H1 (cell line): ENCODE results near the gene P4HB.

Source experiments
- CHD2 ChIP-seq: IDR thresholded peaks from 2 replicates; pipeline ENCODE4 v1.6.1; 2012; ENCODE audit warnings: low read length, improper control_type of control experiment
- EP300 ChIP-seq, 2 experiments: IDR thresholded peaks; 1 replicate in 1 of 2; 2 replicates in 1 of 2; pipeline ENCODE4 v1.6.1; 2011 to 2012; ENCODE audit warnings: low read depth in 2 of 2, low read length in 2 of 2, mild to moderate bottlenecking in 2 of 2, borderline replicate concordance in 1 of 2, inconsistent platforms in 1 of 2, moderate library complexity in 1 of 2
- EZH2 ChIP-seq: fragments of 200-600 bp; sonication (generic); IDR thresholded peaks from 2 replicates; pipeline ENCODE4 v1.7.1; 2012; ENCODE audit warnings: low read depth, mild to moderate bottlenecking, moderate library complexity, low read length, inconsistent platforms; ENCODE audit not compliant: severe bottlenecking
- GABPA ChIP-seq: IDR thresholded peaks from 2 replicates; pipeline ENCODE4 v1.6.1; 2011; ENCODE audit warnings: mild to moderate bottlenecking, low read length, moderate library complexity, borderline replicate concordance; ENCODE audit not compliant: insufficient read depth
- HDAC6 ChIP-seq: IDR thresholded peaks from one replicate; pipeline ENCODE4 v1.7.1; 2012; ENCODE audit warnings: low read depth, mild to moderate bottlenecking, inconsistent platforms, low read length, moderate library complexity
- POLR2A ChIP-seq, 2 experiments: IDR thresholded peaks; 1 replicate in 1 of 2; 2 replicates in 1 of 2; pipeline ENCODE4 v1.6.1; 2011; ENCODE audit warnings: low read depth in 2 of 2, low read length in 2 of 2, mild to moderate bottlenecking in 2 of 2; ENCODE audit errors: control extremely low read depth in 1 of 2
- SP1 ChIP-seq: IDR thresholded peaks from 2 replicates; pipeline ENCODE4 v1.6.1; 2011; ENCODE audit warnings: low read depth, low read length
- TAF1 ChIP-seq: IDR thresholded peaks from 2 replicates; pipeline ENCODE4 v1.6.1; 2011; ENCODE audit warnings: mild to moderate bottlenecking, low read depth, low read length
- TF ChIP-seq, protein P1 (sequence below), 3 experiments: IDR thresholded peaks; 1 replicate in 2 of 3; 2 replicates in 1 of 3; pipeline versions ENCODE4 v1.5.1 to v1.6.1; 2011; ENCODE audit warnings: low read length in 3 of 3, mild to moderate bottlenecking in 3 of 3, inconsistent platforms in 2 of 3, low read depth in 1 of 3, moderate library complexity in 1 of 3; ENCODE audit not compliant: insufficient read depth in 1 of 3; ENCODE audit errors: control extremely low read depth in 1 of 3
- TF ChIP-seq, protein P2 (sequence below): IDR thresholded peaks from 2 replicates; pipeline ENCODE4 v1.6.1; 2012; ENCODE audit warnings: low read length, inconsistent platforms
- TF ChIP-seq, protein P3 (sequence below): IDR thresholded peaks from 2 replicates; pipeline ENCODE4 v1.6.1; 2012; ENCODE audit warnings: inconsistent platforms

DNA sequence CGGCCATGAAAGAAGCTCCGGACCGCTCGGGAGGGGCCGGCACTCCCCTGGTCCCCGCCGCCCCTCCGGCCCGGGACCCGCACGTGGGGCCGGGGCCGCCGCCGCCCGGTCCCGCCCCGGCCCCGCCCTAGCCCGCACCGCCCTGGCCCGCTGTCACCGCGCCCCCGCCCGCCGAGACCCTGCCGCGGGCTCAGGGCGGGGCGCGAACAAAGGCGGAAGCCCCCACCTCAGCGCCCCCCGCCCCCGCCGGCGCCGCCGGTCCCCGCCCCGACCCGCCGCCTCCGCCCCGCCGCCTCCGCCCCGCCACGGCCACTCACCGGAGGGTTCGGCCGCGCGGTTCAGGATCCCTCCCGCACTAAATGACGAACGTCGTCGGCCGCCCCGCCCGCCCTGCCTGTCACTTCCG, 10.6 kb upstream of the P4HB start, which contains the start of gene ARHGDIA:
- TF ChIP-seq, protein P1, sequence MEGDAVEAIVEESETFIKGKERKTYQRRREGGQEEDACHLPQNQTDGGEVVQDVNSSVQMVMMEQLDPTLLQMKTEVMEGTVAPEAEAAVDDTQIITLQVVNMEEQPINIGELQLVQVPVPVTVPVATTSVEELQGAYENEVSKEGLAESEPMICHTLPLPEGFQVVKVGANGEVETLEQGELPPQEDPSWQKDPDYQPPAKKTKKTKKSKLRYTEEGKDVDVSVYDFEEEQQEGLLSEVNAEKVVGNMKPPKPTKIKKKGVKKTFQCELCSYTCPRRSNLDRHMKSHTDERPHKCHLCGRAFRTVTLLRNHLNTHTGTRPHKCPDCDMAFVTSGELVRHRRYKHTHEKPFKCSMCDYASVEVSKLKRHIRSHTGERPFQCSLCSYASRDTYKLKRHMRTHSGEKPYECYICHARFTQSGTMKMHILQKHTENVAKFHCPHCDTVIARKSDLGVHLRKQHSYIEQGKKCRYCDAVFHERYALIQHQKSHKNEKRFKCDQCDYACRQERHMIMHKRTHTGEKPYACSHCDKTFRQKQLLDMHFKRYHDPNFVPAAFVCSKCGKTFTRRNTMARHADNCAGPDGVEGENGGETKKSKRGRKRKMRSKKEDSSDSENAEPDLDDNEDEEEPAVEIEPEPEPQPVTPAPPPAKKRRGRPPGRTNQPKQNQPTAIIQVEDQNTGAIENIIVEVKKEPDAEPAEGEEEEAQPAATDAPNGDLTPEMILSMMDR (IDR thresholded peaks at IDR 0.05; ENCODE audit: control extremely low read depth in 1 of 3, insufficient read depth in 1 of 3, low read depth in 1 of 3, low read length in 3 of 3), result no peak
- TF ChIP-seq EZH2, result no peak
- TF ChIP-seq, protein P2, sequence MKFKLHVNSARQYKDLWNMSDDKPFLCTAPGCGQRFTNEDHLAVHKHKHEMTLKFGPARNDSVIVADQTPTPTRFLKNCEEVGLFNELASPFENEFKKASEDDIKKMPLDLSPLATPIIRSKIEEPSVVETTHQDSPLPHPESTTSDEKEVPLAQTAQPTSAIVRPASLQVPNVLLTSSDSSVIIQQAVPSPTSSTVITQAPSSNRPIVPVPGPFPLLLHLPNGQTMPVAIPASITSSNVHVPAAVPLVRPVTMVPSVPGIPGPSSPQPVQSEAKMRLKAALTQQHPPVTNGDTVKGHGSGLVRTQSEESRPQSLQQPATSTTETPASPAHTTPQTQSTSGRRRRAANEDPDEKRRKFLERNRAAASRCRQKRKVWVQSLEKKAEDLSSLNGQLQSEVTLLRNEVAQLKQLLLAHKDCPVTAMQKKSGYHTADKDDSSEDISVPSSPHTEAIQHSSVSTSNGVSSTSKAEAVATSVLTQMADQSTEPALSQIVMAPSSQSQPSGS, result no peak
- TF ChIP-seq EP300 (IDR thresholded peaks at IDR 0.05; ENCODE audit: borderline replicate concordance in 1 of 2, low read depth in 2 of 2, low read length in 2 of 2), result no peak
- no peak for TF ChIP-seq HDAC6
- TF ChIP-seq TAF1, result no peak
- TF ChIP-seq GABPA, result no peak
- TF ChIP-seq CHD2, result no peak
- peak in 1 of 2 experiments; percentile 45; a peak in 1 of 3 replicates for TF ChIP-seq POLR2A (IDR thresholded peaks at IDR 0.05; ENCODE audit: control extremely low read depth in 1 of 2, low read depth in 2 of 2, low read length in 2 of 2)
- TF ChIP-seq SP1, result no peak
- TF ChIP-seq, protein P3, sequence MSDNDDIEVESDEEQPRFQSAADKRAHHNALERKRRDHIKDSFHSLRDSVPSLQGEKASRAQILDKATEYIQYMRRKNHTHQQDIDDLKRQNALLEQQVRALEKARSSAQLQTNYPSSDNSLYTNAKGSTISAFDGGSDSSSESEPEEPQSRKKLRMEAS, result no peak
